ENCODE measurements around the gene RBM33. TPM values are rescaled to one million over a fixed set of nuclear protein-coding genes. Genes with fewer than 3 reads are reported as not detected.

RBM33 gene
- total RNA-seq, 1 donor from 2014 or later, result 40.6 TPM

GRCh38 chr7:155741805-155742204 is 97.3 kb downstream of the RBM33 start:
- no peak for ATAC-seq
- no peak for DNase-seq (ENCODE audit: low spot score)

GRCh38 chr7:155743177-155743576 is 98.7 kb downstream of the RBM33 start:
- ATAC-seq (no peak), DNase-seq (ENCODE audit: low spot score) (no peak)

GRCh38 chr7:155744971-155745683 is 100.7 kb downstream of the RBM33 start:
- DNase-seq (ENCODE audit: low spot score) (no peak), ATAC-seq (no peak)

- ATAC-seq, result no peak
These were observed 101.3 kb downstream of the RBM33 start for GRCh38 chr7:155745737-155746136.

GRCh38 chr7:155746188-155746587 is 101.7 kb downstream of the RBM33 start:
- ATAC-seq (no peak), DNase-seq (ENCODE audit: low spot score) (no peak)

More at GRCh38 chr7:155745737-155746136, 101.3 kb downstream of the RBM33 start:
- DNase-seq (ENCODE audit: low spot score), result no peak

GRCh38 chr7:155747209-155747608 is 102.7 kb downstream of the RBM33 start:
- DNase-seq (ENCODE audit: low spot score), result no peak
- no peak for ATAC-seq

- DNase-seq (ENCODE audit: low spot score) (no peak), ATAC-seq (no peak)
These were observed 105.1 kb downstream of the RBM33 start for GRCh38 chr7:155749578-155749977.

- DNase-seq (ENCODE audit: low spot score), result no peak
- no peak for ATAC-seq
These were observed 106.0 kb downstream of the RBM33 start for GRCh38 chr7:155750255-155751125.

- no peak for ATAC-seq
- no peak for DNase-seq (ENCODE audit: low spot score)
These were observed 106.9 kb downstream of the RBM33 start for GRCh38 chr7:155751409-155751808.

- ATAC-seq (no peak), DNase-seq (ENCODE audit: low spot score) (no peak)
These were observed 108.4 kb downstream of the RBM33 start for GRCh38 chr7:155752756-155753445.

GRCh38 chr7:155753446-155753965 is 109.0 kb downstream of the RBM33 start:
- peak; percentile 25 for ATAC-seq
- no peak for DNase-seq (ENCODE audit: low spot score)

GRCh38 chr7:155754165-155754564 is 109.7 kb downstream of the RBM33 start:
- DNase-seq (ENCODE audit: low spot score) (no peak), ATAC-seq (peak; percentile 30)

- ATAC-seq, result no peak
- DNase-seq (ENCODE audit: low spot score), result no peak
These were observed 110.6 kb downstream of the RBM33 start for GRCh38 chr7:155755026-155755425.

- ATAC-seq, result no peak
- no peak for DNase-seq (ENCODE audit: low spot score)
These were observed 111.9 kb downstream of the RBM33 start for GRCh38 chr7:155756322-155756721.

- no peak for ATAC-seq
These were observed 113.9 kb downstream of the RBM33 start for GRCh38 chr7:155758348-155758747.

GRCh38 chr7:155759740-155760430 is 115.4 kb downstream of the RBM33 start:
- peak; percentile 79 for ATAC-seq
- DNase-seq (ENCODE audit: low spot score), result peak; percentile 61

More at GRCh38 chr7:155758348-155758747, 113.9 kb downstream of the RBM33 start:
- no peak for DNase-seq (ENCODE audit: low spot score)

- no peak for DNase-seq (ENCODE audit: low spot score)
- no peak for ATAC-seq
These were observed 116.7 kb downstream of the RBM33 start for GRCh38 chr7:155761162-155761561.

GRCh38 chr7:155762036-155762435 is 117.6 kb downstream of the RBM33 start:
- ATAC-seq (no peak), DNase-seq (ENCODE audit: low spot score) (no peak)

- ATAC-seq, result no peak
- DNase-seq (ENCODE audit: low spot score), result no peak
These were observed 118.2 kb downstream of the RBM33 start for GRCh38 chr7:155762655-155763054.

GRCh38 chr7:155763122-155763521 is 118.7 kb downstream of the RBM33 start:
- ATAC-seq, result no peak
- no peak for DNase-seq (ENCODE audit: low spot score)
